Left ventricle myocardium inferior (tissue), 1 donor: Measurements from ENCODE around the gene NAGA. TPM values are rescaled to one million over a fixed set of nuclear protein-coding genes. Genes with fewer than 3 reads are reported as not detected.

Experiments used
- DNase-seq: peaks from one replicate; pipeline ENCODE4 v3.0.0-alpha.2; 2020
- H3K27ac ChIP-seq: fragments of 200-600 bp; replicated peaks from 2 replicates; pipeline ENCODE4 v1.8.0; 2021
- H3K27me3 ChIP-seq: fragments of 200-600 bp; 2 replicates; pipeline ENCODE4 v1.8.0; 2021; ENCODE audit warnings: low read depth
- H3K36me3 ChIP-seq: fragments of 200-600 bp; 2 replicates; pipeline ENCODE4 v1.8.0; 2021
- H3K4me1 ChIP-seq: fragments of 200-600 bp; 2 replicates; pipeline ENCODE4 v1.8.0; 2021
- H3K4me3 ChIP-seq: fragments of 200-600 bp; 2 replicates; pipeline ENCODE4 v1.8.0; 2021; ENCODE audit warnings: mild to moderate bottlenecking, moderate library complexity
- H3K9me3 ChIP-seq: fragments of 200-600 bp; replicated peaks from 2 replicates; pipeline ENCODE4 v1.8.0; 2021
- CTCF ChIP-seq: fragments of 200-600 bp; IDR thresholded peaks from 2 replicates; pipeline ENCODE4 v1.8.0; 2021; ENCODE audit warnings: antibody characterized with exemption, mild to moderate bottlenecking, borderline replicate concordance
- intact Hi-C: fragments of 100-400 bp; cut with micrococcal nuclease; formaldehyde crosslinking; loops from one replicate; pipeline ENCODE4 v1.11.0; 2022
- total RNA-seq: library from RNA; stranded (reverse); fragmentation: NEBNext Ultra II Directional; extraction: Animal tissue kit (Norgen Biotek cat#: 25700); gene quantifications from one replicate; pipeline ENCODE4 v1.2.1, GENCODE V29; 2021
- donor health status: DM: no; HTN: yes; CAD: no; lungs with severe emphysema.

Gene NAGA
- total RNA-seq, 1 donor from 2014 or later: 11.7 TPM

GRCh38 chr22:42033263-42034181 lies 37.1 kb downstream of the NAGA start:
- Histone ChIP-seq H3K27ac (no peak overlapping the region), H3K36me3 (no peaks in the 10 kb centered on the region), H3K4me1 (no peaks in the 10 kb centered on the region), H3K27me3 (no peaks in the 10 kb centered on the region), H3K4me3 (no peak overlapping the region), H3K9me3 (peaks cover 8% of the 10 kb centered on the region)
- TF ChIP-seq CTCF: no peak
- intact Hi-C loops: no loop called here
- DNase-seq: no peak

- Histone ChIP-seq H3K36me3 (no peaks in the 10 kb centered on the region), H3K4me3 (no peak overlapping the region), H3K27ac (no peak overlapping the region), H3K27me3 (no peaks in the 10 kb centered on the region), H3K4me1 (peaks cover 5% of the 10 kb centered on the region), H3K9me3 (no peaks in the 10 kb centered on the region)
- TF ChIP-seq CTCF: no peak
- intact Hi-C loops: no loop called here
- DNase-seq: no peak
These were observed 43.9 kb downstream of the NAGA start for GRCh38 chr22:42026705-42027104.

GRCh38 chr22:42025421-42025820 lies 45.2 kb downstream of the NAGA start:
- Histone ChIP-seq H3K9me3 (no peaks in the 10 kb centered on the region), H3K4me1 (peaks cover 5% of the 10 kb centered on the region), H3K27me3 (no peaks in the 10 kb centered on the region), H3K36me3 (no peaks in the 10 kb centered on the region), H3K27ac (no peak overlapping the region), H3K4me3 (no peak overlapping the region)
- no peak for TF ChIP-seq CTCF
- intact Hi-C loops: no loop called here
- DNase-seq: no peak

GRCh38 chr22:42022162-42022847 lies 48.3 kb downstream of the NAGA start:
- H3K36me3 ChIP-seq: no peaks in the 10 kb centered on the region
- DNase-seq: no peak
- H3K27ac ChIP-seq: no peak overlapping the region
- peaks cover 5% of the 10 kb centered on the region for H3K4me1 ChIP-seq
- peaks cover 7% of the 10 kb centered on the region for H3K27me3 ChIP-seq
- no peak for TF ChIP-seq CTCF
- H3K4me3 ChIP-seq: no peak overlapping the region
- intact Hi-C loops: no loop called here
- no peaks in the 10 kb centered on the region for H3K9me3 ChIP-seq

GRCh38 chr22:42021571-42021970 lies 49.0 kb downstream of the NAGA start:
- H3K27me3 ChIP-seq: peaks cover 14% of the 10 kb centered on the region
- TF ChIP-seq CTCF: no peak
- peaks cover 5% of the 10 kb centered on the region for H3K4me1 ChIP-seq
- H3K4me3 ChIP-seq: no peak overlapping the region
- no peaks in the 10 kb centered on the region for H3K9me3 ChIP-seq
- no peak for DNase-seq
- no peak overlapping the region for H3K27ac ChIP-seq
- intact Hi-C loops: no loop called here
- no peaks in the 10 kb centered on the region for H3K36me3 ChIP-seq
